Measurements from ENCODE around the gene SYT8. TPM values are rescaled to one million over a fixed set of nuclear protein-coding genes. Genes with fewer than 3 reads are reported as not detected.

The SYT8 gene
- total and polyA plus RNA-seq, 2 of the 8 experiments (the other 6 are each of a cell fraction or from before 2014, with no cell fraction given) = not detected

- Histone ChIP-seq H3K4me3 (ENCODE audit: extremely low read depth in 1 of 4, insufficient read depth in 2 of 4, low read depth in 3 of 4, low read length in 4 of 4) (no peak overlapping the region), H3K23ac (ENCODE audit: insufficient read length) (no peak overlapping the region), H3K23me2 (ENCODE audit: low read depth, low read length) (no peaks in the 10 kb centered on the region; the same call in 1 of the 2 replicates), H2BK15ac (ENCODE audit: low read length) (peak overlapping the region; percentile 61; the same call in 1 of the 2 replicates), H4K91ac (replicated peaks; ENCODE audit: insufficient read length, low read length) (no peak overlapping the region), H2BK120ac (replicated peaks; ENCODE audit: low read depth, low read length) (no peak overlapping the region), H4K8ac (ENCODE audit: extremely low read depth, insufficient read depth, low read length) (no peak overlapping the region), H3K79me1 (ENCODE audit: low read depth, low read length) (no peaks in the 10 kb centered on the region), H3K56ac (replicated peaks; ENCODE audit: insufficient read length, low read depth, low read length) (no peak overlapping the region), H4K5ac (ENCODE audit: insufficient read length, low read depth, low read length) (no peak overlapping the region), H3K4me1 (replicated peaks in 1 of 4; ENCODE audit: control insufficient read depth in 3 of 4, insufficient read depth in 4 of 4, low read length in 3 of 4) (no peaks in the 10 kb centered on the region), H3K4ac (replicated peaks; ENCODE audit: insufficient read length, low read depth, low read length) (no peak overlapping the region), H3K9me3 (ENCODE audit: insufficient read depth in 2 of 2, low read depth in 1 of 2, low read length in 1 of 2) (no peaks in the 10 kb centered on the region), H3K36me3 (ENCODE audit: control insufficient read depth in 2 of 4, insufficient read depth in 4 of 4, low read length in 3 of 4) (no peaks in the 10 kb centered on the region), H3K9ac (replicated peaks in 1 of 4; ENCODE audit: extremely low read depth in 1 of 4, low read depth in 3 of 4, low read length in 3 of 4) (no peak overlapping the region), H3K14ac (ENCODE audit: insufficient read length) (no peak overlapping the region), H4K20me1 (replicated peaks in 1 of 2; ENCODE audit: control insufficient read depth in 1 of 2, insufficient read depth in 2 of 2, low read length in 2 of 2) (no peaks in the 10 kb centered on the region), H2BK5ac (ENCODE audit: low read depth, low read length) (no peak overlapping the region), H3K18ac (ENCODE audit: extremely low read depth, low read length) (no peak overlapping the region; the same call in 1 of the 2 replicates), H3K4me2 (ENCODE audit: insufficient read depth in 1 of 2, low read depth in 2 of 2, low read length in 2 of 2) (no peak overlapping the region), H2BK12ac (ENCODE audit: low read depth, low read length) (no peak overlapping the region), H3K27ac (ENCODE audit: low read depth, low read length) (no peak overlapping the region), H2AK5ac (ENCODE audit: low read depth, low read length) (no peak overlapping the region), H3K27me3 (replicated peaks in 1 of 4; ENCODE audit: control insufficient read depth in 3 of 4, extremely low read depth in 1 of 4, insufficient read depth in 3 of 4, low read length in 3 of 4) (peaks cover 0 to 3% (median 0%) of the 10 kb centered on the region in 4 experiments; a peak in 1 of 7 replicates), H3K79me2 (ENCODE audit: control insufficient read depth in 1 of 2, insufficient read depth in 2 of 2, low read length in 2 of 2) (no peaks in the 10 kb centered on the region), H2AFZ (ENCODE audit: low read length) (no peak overlapping the region), H2BK20ac (ENCODE audit: low read length) (no peak overlapping the region)
- no peak for DNase-seq (ENCODE audit: low read depth in 1 of 2, low spot score in 2 of 2)
- no peak for TF ChIP-seq KDM5A (IDR thresholded peaks at IDR 0.05; ENCODE audit: low read length)
- TF ChIP-seq, protein P1, sequence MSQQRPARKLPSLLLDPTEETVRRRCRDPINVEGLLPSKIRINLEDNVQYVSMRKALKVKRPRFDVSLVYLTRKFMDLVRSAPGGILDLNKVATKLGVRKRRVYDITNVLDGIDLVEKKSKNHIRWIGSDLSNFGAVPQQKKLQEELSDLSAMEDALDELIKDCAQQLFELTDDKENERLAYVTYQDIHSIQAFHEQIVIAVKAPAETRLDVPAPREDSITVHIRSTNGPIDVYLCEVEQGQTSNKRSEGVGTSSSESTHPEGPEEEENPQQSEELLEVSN (IDR thresholded peaks at IDR 0.05) = peak; percentile 32; the same call in 1 of the 2 replicates
- ChIA-PET POLR2A (ENCODE audit: partially characterized antibody) (no interaction called here), CTCF (ENCODE audit: partially characterized antibody) (interaction anchor here (0.6 to 3.3 kb wide), 17 partner anchors 12 to 434 kb away, joined by 3 to 25 read pairs (median 5); partner anchors contain the start of gene TNNI2)
- no peak for FAIRE-seq
- 92% methylated on average over 45 of the region's 50 CpGs; no CpG with 5 or more reads in 1 of the 2 experiments for WGBS, 2 experiments (ENCODE audit: extremely low coverage in 1 of 2, insufficient coverage in 1 of 2, insufficient read length in 1 of 2, insufficient replicate concordance in 2 of 2, low coverage in 1 of 2, low lambda C conversion rate in 2 of 2, missing lambda C conversion rate in 1 of 2)
Measured at GRCh38 chr11:1870721-1871466, 36.1 kb downstream of the SYT8 start.
